Measurements from ENCODE around the gene AARSD1. TPM values are rescaled to one million over a fixed set of nuclear protein-coding genes. Genes with fewer than 3 reads are reported as not detected.

Gene AARSD1
- total and polyA plus RNA-seq, 2 experiments from 2014 or later: 25.7 to 74.4 TPM

DNA sequence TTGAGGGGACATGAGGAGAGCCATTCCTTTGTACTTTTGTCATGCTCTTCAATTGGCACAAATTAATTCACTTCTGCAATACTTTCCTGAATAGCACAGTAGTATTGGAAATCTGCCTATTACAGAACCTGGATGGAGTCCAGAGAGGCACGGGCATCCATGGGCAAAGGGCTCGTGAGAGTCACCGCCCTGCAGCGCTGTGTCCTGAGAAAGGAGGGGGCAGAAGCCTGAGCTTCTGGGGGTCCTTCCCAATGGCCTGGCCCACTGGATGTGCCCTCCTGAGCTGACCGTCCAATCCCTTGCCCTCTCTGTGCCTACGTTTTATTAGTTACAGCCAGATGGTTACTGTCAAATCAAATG, 60.2 kb downstream of the AARSD1 start:
- Histone ChIP-seq H3F3A (replicated peaks; ENCODE audit: low read depth) (no peaks in the 10 kb centered on the region), H3K4me2 (no peak overlapping the region), H3K4me1 (ENCODE audit: insufficient read depth) (peaks cover 6% of the 10 kb centered on the region; the same call in 1 of the 2 replicates), H3K9me2 (ENCODE audit: insufficient read depth) (no peaks in the 10 kb centered on the region), H3K27me3 (ENCODE audit: insufficient read depth) (no peaks in the 10 kb centered on the region), H3K27ac (ENCODE audit: low read depth) (no peak overlapping the region), H3K36me3 (ENCODE audit: insufficient read depth) (no peaks in the 10 kb centered on the region), H3K79me2 (replicated peaks; ENCODE audit: insufficient read depth) (no peaks in the 10 kb centered on the region), H4K20me1 (replicated peaks; ENCODE audit: insufficient read depth) (no peaks in the 10 kb centered on the region), H2AFZ (no peak overlapping the region; the same call in 1 of the 2 replicates), H3K4me3 (no peak overlapping the region)
- no peak overlapping the region for H3K27ac Mint-ChIP-seq
- ATAC-seq (no peak), DNase-seq (ENCODE audit: low spot score) (no peak)
- TF ChIP-seq POLR2AphosphoS5 (IDR thresholded peaks at IDR 0.05; ENCODE audit: low read depth) (no peak), ZNF114 (CRISPR knock-in tag; IDR thresholded peaks at IDR 0.05) (no peak), REST (IDR thresholded peaks at IDR 0.05; ENCODE audit: unreplicated experiment) (no peak)
- no peaks in the 10 kb centered on the region for H3K9me3 Mint-ChIP-seq
- peaks cover 1% of the 10 kb centered on the region for H3K27me3 Mint-ChIP-seq (ENCODE audit: insufficient read depth, low read depth, poor library complexity)
- H3K36me3 Mint-ChIP-seq (ENCODE audit: low read depth): no peaks in the 10 kb centered on the region
- no peak overlapping the region for H3K4me3 Mint-ChIP-seq
- H3K4me1 Mint-ChIP-seq: 0 out of 3 replicates have a peak, but pooled peaks cover 5% of the 10 kb centered on the region

DNA sequence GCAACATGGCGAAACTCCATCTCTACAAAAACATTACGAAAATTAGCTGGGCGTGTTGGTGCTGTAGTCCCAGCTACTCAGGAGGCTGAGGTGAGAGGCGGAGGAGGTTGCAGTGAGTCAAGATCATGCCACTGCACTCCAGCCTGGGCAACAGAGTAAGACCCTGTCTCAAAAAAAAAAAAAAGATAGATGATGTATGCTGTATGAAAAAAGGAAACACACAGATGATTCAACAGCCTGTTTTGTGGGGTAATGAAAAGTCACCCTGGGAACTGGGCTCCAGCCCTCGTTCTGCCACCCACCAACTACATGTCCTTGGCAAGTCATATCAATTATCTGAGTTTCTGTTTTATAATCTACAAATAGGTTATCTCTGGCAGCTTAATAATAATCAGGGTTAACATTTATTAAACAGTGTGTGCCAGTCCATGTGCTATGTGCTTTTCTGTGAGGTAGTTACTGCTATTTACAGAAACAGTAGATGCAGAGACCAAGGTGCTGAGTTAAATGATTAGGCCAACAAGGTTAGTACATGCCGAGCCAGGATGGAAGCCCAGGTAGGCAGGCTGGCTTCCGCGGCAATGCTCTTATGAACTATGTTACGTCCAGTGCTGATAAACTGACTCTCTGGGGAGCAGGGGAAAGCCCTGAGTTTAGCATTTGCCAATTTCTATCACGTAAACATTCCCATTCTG, 62.6 kb downstream of the AARSD1 start:
- H3K27ac Mint-ChIP-seq: no peak overlapping the region
- H3K4me1 Mint-ChIP-seq: 0 out of 3 replicates have a peak, but pooled peaks cover 5% of the 10 kb centered on the region
- Histone ChIP-seq H3K36me3 (ENCODE audit: insufficient read depth) (no peaks in the 10 kb centered on the region), H3K27ac (ENCODE audit: low read depth) (no peak overlapping the region), H4K20me1 (replicated peaks; ENCODE audit: insufficient read depth) (no peaks in the 10 kb centered on the region), H3K4me2 (no peak overlapping the region), H3K4me1 (ENCODE audit: insufficient read depth) (peaks cover 6% of the 10 kb centered on the region; the same call in 1 of the 2 replicates), H3K9me2 (ENCODE audit: insufficient read depth) (no peaks in the 10 kb centered on the region), H3K27me3 (ENCODE audit: insufficient read depth) (no peaks in the 10 kb centered on the region), H3K79me2 (replicated peaks; ENCODE audit: insufficient read depth) (no peaks in the 10 kb centered on the region), H3K4me3 (no peak overlapping the region), H3F3A (replicated peaks; ENCODE audit: low read depth) (no peaks in the 10 kb centered on the region), H2AFZ (peak overlapping the region; percentile 69; the same call in 1 of the 2 replicates)
- peaks cover 2% of the 10 kb centered on the region; the same call in 1 of the 3 replicates for H3K9me3 Mint-ChIP-seq
- DNase-seq (ENCODE audit: low spot score) (no peak), ATAC-seq (no peak)
- peaks cover 1% of the 10 kb centered on the region for H3K27me3 Mint-ChIP-seq (ENCODE audit: insufficient read depth, low read depth, poor library complexity)
- no peaks in the 10 kb centered on the region for H3K36me3 Mint-ChIP-seq (ENCODE audit: low read depth)
- no peak overlapping the region for H3K4me3 Mint-ChIP-seq
- TF ChIP-seq JUNB (IDR thresholded peaks at IDR 0.05; ENCODE audit: unreplicated experiment) (no peak), CTCF (conservative IDR thresholded peaks at IDR 0.05; ENCODE audit: low read depth in 2 of 2) (no peak), ZNF331 (CRISPR knock-in tag; IDR thresholded peaks at IDR 0.05; ENCODE audit: low read depth) (no peak), ETS1 (IDR thresholded peaks at IDR 0.05) (no peak), STAT1 (IDR thresholded peaks at IDR 0.05; ENCODE audit: unreplicated experiment) (no peak), REST (IDR thresholded peaks at IDR 0.05; ENCODE audit: unreplicated experiment) (no peak), POLR2AphosphoS5 (IDR thresholded peaks at IDR 0.05; ENCODE audit: low read depth) (no peak), CREB1 (CRISPR knock-in tag; IDR thresholded peaks at IDR 0.05; ENCODE audit: low read depth) (no peak)

Data from GM23338 (cell line).